ENCODE measurements around the gene PER2. TPM values are rescaled to one million over a fixed set of nuclear protein-coding genes. Genes with fewer than 3 reads are reported as not detected.

Gene PER2
- total RNA-seq, 4 donors from 2014 or later: 8.2 to 18.6 (median 9.8) TPM

GRCh38 chr2:238302751-238303150 is 14.3 kb upstream of the PER2 start:
- Histone ChIP-seq H3K4me3 (no peak overlapping the region), H3K9me3 (no peaks in the 10 kb centered on the region), H3K27ac (no peak overlapping the region), H3K36me3 (no peaks in the 10 kb centered on the region), H3K4me1 (peaks cover 0 to 19% (median 2%) of the 10 kb centered on the region in 4 donors), H3K27me3 (no peaks in the 10 kb centered on the region)
- no peak for DNase-seq (ENCODE audit: low spot score in 2 of 2)
- WGBS, 2 donors: 81 to 88% methylated on average over 9 of the region's 9 CpGs
- no peak for TF ChIP-seq POLR2A (IDR thresholded peaks at IDR 0.05)
- no peak for TF ChIP-seq EP300 (IDR thresholded peaks at IDR 0.05)
- TF ChIP-seq CTCF (IDR thresholded peaks at IDR 0.05): no peak

GRCh38 chr2:238302087-238302486 is 13.7 kb upstream of the PER2 start:
- Histone ChIP-seq H3K27ac (no peak overlapping the region), H3K4me1 (peaks cover 0 to 19% (median 2%) of the 10 kb centered on the region in 4 donors), H3K27me3 (no peaks in the 10 kb centered on the region), H3K9me3 (no peaks in the 10 kb centered on the region), H3K36me3 (no peaks in the 10 kb centered on the region), H3K4me3 (no peak overlapping the region)
- DNase-seq (ENCODE audit: low spot score in 2 of 2): no peak
- 57 to 70% methylated on average over 3 of the region's 3 CpGs for WGBS, 2 donors
- no peak for TF ChIP-seq POLR2A (IDR thresholded peaks at IDR 0.05)
- no peak for TF ChIP-seq EP300 (IDR thresholded peaks at IDR 0.05)
- TF ChIP-seq CTCF (IDR thresholded peaks at IDR 0.05): no peak

GRCh38 chr2:238299803-238300202 is 11.4 kb upstream of the PER2 start:
- TF ChIP-seq POLR2A (IDR thresholded peaks at IDR 0.05): no peak
- H3K9me3 ChIP-seq: no peaks in the 10 kb centered on the region
- H3K36me3 ChIP-seq: no peaks in the 10 kb centered on the region
- peak overlapping the region in 2 of 4 donors; percentile 52 to 74 for H3K27ac ChIP-seq
- H3K27me3 ChIP-seq: no peaks in the 10 kb centered on the region
- no peak for DNase-seq (ENCODE audit: low spot score in 2 of 2)
- peaks cover 0 to 19% (median 2%) of the 10 kb centered on the region in 4 donors for H3K4me1 ChIP-seq
- WGBS, 2 donors: 51 to 64% methylated on average over 7 of the region's 7 CpGs
- no peak overlapping the region for H3K4me3 ChIP-seq

- Histone ChIP-seq H3K27ac (no peak overlapping the region), H3K36me3 (no peaks in the 10 kb centered on the region), H3K27me3 (no peaks in the 10 kb centered on the region), H3K9me3 (no peaks in the 10 kb centered on the region), H3K4me1 (peaks cover 0 to 19% (median 2%) of the 10 kb centered on the region in 4 donors), H3K4me3 (no peak overlapping the region)
- WGBS, 2 donors: 80 to 83% methylated on average over 16 of the region's 24 CpGs
- no peak for DNase-seq (ENCODE audit: low spot score in 2 of 2)
- TF ChIP-seq POLR2A (IDR thresholded peaks at IDR 0.05): no peak
- no peak for TF ChIP-seq CTCF (IDR thresholded peaks at IDR 0.05)
- TF ChIP-seq EP300 (IDR thresholded peaks at IDR 0.05): no peak
Observed at GRCh38 chr2:238296638-238297457, 8.4 kb upstream of the PER2 start.

- TF ChIP-seq CTCF (IDR thresholded peaks at IDR 0.05) (no peak), EP300 (IDR thresholded peaks at IDR 0.05) (no peak)
- Histone ChIP-seq H3K27me3 (no peaks in the 10 kb centered on the region), H3K9me3 (no peaks in the 10 kb centered on the region), H3K4me1 (peaks cover 0 to 16% (median 2%) of the 10 kb centered on the region in 4 donors), H3K4me3 (no peak overlapping the region), H3K36me3 (no peaks in the 10 kb centered on the region), H3K27ac (no peak overlapping the region)
- 77 to 80% methylated on average over 11 to 19 of the region's 21 CpGs for WGBS, 2 donors
- no peak for DNase-seq (ENCODE audit: low spot score in 2 of 2)
Observed at GRCh38 chr2:238295144-238296112, 7.0 kb upstream of the PER2 start.
